ENCODE results near the gene RPN2.

The RPN2 gene

DNA sequence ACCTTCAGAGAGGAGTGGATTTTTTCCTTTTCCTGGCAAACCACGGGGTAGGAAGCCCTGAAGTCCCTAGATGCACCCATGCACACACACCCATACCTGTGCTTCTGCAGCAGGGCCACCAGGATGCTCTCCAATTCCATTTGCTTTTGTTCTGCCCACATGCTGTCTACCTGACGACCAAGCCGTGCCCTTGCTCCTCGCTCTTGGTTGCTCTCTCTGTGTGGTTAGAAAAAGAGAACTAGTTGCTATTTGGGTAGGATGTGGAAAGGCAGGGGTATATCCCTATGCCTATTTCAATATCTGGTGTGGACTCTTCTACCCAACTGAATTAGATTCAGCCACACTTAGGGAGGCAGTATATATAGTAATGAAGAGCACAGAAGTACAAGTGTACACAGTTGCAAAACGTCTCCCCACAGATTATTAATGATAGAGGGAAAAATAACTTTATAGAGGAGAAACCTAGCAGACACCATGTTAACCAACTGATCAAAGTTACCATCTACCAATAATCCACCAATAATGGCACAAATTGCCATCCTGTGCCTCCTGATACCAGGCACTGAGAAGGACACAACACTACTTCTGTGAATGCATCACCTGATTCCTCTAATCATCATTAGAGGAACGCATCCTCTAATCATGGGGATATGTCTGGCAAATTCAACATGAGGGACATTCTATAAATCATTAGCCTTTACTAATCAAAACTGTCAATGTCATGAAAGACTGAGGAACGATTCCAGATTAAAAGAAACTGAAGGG is 75.2 kb downstream of the RPN2 start:
- no peaks in the 10 kb centered on the region for H3K79me2 ChIP-seq (ENCODE audit: control insufficient read depth, insufficient read depth, low read length, unreplicated experiment)
- H3K4me1 ChIP-seq (ENCODE audit: control insufficient read depth, insufficient read depth, low read length, unreplicated experiment): no peaks in the 10 kb centered on the region
- no peaks in the 10 kb centered on the region for H3K36me3 ChIP-seq (ENCODE audit: insufficient read depth, low read length)
- H3K4me3 ChIP-seq (ENCODE audit: low read depth, low read length): no peak overlapping the region
- peaks cover 36% of the 10 kb centered on the region for H3K27me3 ChIP-seq (ENCODE audit: insufficient read depth, low read length)
- H3K27ac ChIP-seq (ENCODE audit: low read depth, low read length): no peak overlapping the region
- H2AFZ ChIP-seq (ENCODE audit: low read length, unreplicated experiment): no peak overlapping the region

DNA sequence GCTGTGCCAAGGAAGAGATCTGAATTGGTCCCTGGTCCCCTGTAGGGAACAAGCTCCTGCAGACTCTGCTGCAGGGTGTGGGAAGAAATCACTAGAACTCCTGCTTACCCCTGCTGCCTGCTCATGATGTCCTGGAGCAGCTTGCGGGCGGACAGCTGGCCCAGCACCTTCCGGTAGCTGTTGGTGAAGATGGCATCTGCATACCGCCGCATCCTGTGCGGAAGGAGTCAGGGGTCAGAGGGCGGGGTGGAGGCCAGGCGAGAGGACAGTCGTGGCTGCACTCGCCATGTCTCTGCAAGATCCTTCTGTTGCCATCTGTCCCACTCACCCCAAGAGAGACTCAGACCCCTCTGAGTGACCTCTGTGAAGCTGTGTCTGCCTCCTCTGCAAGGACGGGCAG is 77.2 kb downstream of the RPN2 start:
- Histone ChIP-seq H3K79me2 (ENCODE audit: control insufficient read depth, insufficient read depth, low read length, unreplicated experiment) (no peaks in the 10 kb centered on the region), H3K27me3 (ENCODE audit: insufficient read depth, low read length) (peaks cover 55% of the 10 kb centered on the region), H3K27ac (ENCODE audit: low read depth, low read length) (no peak overlapping the region), H3K4me3 (ENCODE audit: low read depth, low read length) (no peak overlapping the region), H2AFZ (ENCODE audit: low read length, unreplicated experiment) (no peak overlapping the region), H3K36me3 (ENCODE audit: insufficient read depth, low read length) (no peaks in the 10 kb centered on the region), H3K4me1 (ENCODE audit: control insufficient read depth, insufficient read depth, low read length, unreplicated experiment) (no peaks in the 10 kb centered on the region)

DNA sequence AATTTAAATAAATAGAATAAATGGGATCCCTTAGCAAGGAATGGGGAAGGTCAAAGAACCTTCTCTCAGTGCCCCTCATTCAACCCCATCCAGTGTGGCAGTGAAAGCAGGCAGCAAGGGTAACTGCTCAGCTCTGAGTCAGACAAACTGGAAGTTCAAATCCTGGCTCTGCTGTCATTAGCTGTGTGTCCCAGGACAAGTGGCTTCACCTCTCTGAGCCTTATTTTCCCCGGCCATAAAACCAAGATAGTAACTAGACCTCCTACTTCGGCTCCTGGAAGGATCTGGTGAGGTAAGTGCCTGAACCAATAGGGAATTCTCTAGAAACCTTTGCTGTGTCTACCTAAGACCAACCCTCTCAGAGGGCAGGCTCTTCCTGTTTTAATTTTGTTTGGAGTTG is 78.4 kb downstream of the RPN2 start:
- Histone ChIP-seq H2AFZ (ENCODE audit: low read length, unreplicated experiment) (no peak overlapping the region), H3K27me3 (ENCODE audit: insufficient read depth, low read length) (peaks cover 63% of the 10 kb centered on the region), H3K4me3 (ENCODE audit: low read depth, low read length) (no peak overlapping the region), H3K27ac (ENCODE audit: low read depth, low read length) (no peak overlapping the region), H3K36me3 (ENCODE audit: insufficient read depth, low read length) (no peaks in the 10 kb centered on the region), H3K4me1 (ENCODE audit: control insufficient read depth, insufficient read depth, low read length, unreplicated experiment) (no peaks in the 10 kb centered on the region), H3K79me2 (ENCODE audit: control insufficient read depth, insufficient read depth, low read length, unreplicated experiment) (no peaks in the 10 kb centered on the region)

DNA sequence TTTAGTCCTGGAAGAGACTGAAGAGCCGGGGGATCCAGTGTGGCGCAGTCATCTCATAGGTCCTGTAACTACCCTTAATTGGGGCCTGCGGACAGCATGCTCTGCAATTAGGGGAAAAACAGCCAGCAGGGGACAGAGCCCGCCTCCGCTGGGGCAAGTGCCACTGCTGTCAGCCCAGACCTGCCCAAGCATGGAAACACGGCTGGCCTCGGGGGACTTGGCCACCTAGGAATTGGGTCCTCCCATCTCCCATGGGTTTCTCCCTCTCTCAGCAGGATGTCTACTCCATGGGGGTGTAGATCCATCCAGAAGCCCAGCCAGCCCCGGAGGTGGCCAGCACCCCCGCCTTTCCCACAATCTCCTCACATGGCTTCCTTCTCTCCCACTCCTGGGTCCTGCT is 78.9 kb downstream of the RPN2 start:
- Histone ChIP-seq H3K27ac (ENCODE audit: low read depth, low read length) (no peak overlapping the region), H3K27me3 (ENCODE audit: insufficient read depth, low read length) (peaks cover 63% of the 10 kb centered on the region), H2AFZ (ENCODE audit: low read length, unreplicated experiment) (no peak overlapping the region)

DNA sequence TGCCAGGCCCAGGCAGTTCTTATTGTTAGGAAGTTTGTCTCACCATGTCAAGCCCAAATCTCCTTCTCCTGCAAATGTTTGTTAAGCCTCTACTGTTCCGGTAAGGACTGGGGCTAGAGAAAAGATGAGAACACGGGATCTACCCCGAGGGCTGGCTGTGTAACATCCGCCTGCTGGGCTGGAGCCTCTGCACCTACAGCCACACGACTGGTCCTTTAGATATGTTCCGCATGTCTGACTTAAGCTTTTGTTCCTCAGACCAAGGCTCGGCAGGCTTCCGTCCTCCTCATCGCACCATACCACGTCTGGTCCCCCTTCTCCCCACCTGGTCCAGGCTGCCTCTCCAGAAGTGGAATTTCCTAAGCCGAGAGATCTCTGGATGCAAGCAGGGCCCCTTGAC is 79.9 kb downstream of the RPN2 start:
- H3K4me3 ChIP-seq (ENCODE audit: low read depth, low read length): no peak overlapping the region
- H2AFZ ChIP-seq (ENCODE audit: low read length, unreplicated experiment): no peak overlapping the region
- no peaks in the 10 kb centered on the region for H3K79me2 ChIP-seq (ENCODE audit: control insufficient read depth, insufficient read depth, low read length, unreplicated experiment)
- no peaks in the 10 kb centered on the region for H3K36me3 ChIP-seq (ENCODE audit: insufficient read depth, low read length)
- no peak overlapping the region for H3K27ac ChIP-seq (ENCODE audit: low read depth, low read length)
- H3K27me3 ChIP-seq (ENCODE audit: insufficient read depth, low read length): peaks cover 62% of the 10 kb centered on the region
- H3K4me1 ChIP-seq (ENCODE audit: control insufficient read depth, insufficient read depth, low read length, unreplicated experiment): no peaks in the 10 kb centered on the region

More for the DNA sequence above, 78.9 kb downstream of the RPN2 start:
- H3K4me3 ChIP-seq (ENCODE audit: low read depth, low read length): no peak overlapping the region
- H3K4me1 ChIP-seq (ENCODE audit: control insufficient read depth, insufficient read depth, low read length, unreplicated experiment): no peaks in the 10 kb centered on the region
- no peaks in the 10 kb centered on the region for H3K36me3 ChIP-seq (ENCODE audit: insufficient read depth, low read length)
- H3K79me2 ChIP-seq (ENCODE audit: control insufficient read depth, insufficient read depth, low read length, unreplicated experiment): no peaks in the 10 kb centered on the region

DNA sequence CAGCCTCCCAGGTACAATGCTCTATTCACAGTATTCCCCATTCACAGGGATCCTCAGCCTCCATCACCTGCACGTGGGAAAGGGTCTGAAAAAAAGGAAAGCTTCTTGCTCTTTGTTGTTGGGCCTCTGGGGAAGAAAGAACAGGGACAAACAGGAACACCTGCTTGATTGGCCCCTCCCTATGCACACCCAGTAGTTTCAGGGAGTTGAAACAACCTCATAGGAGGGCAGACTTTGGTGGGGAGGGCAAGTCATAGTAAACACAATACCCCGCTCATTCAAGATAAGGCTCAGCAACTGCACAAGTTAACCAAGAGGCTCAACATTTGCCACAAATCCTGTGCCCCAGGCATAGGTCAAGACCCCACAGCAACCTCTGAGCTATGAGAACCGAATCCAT is 80.7 kb downstream of the RPN2 start:
- Histone ChIP-seq H3K27ac (ENCODE audit: low read depth, low read length) (no peak overlapping the region), H3K79me2 (ENCODE audit: control insufficient read depth, insufficient read depth, low read length, unreplicated experiment) (no peaks in the 10 kb centered on the region), H3K4me3 (ENCODE audit: low read depth, low read length) (no peak overlapping the region), H3K4me1 (ENCODE audit: control insufficient read depth, insufficient read depth, low read length, unreplicated experiment) (no peaks in the 10 kb centered on the region), H2AFZ (ENCODE audit: low read length, unreplicated experiment) (no peak overlapping the region), H3K27me3 (ENCODE audit: insufficient read depth, low read length) (peaks cover 54% of the 10 kb centered on the region), H3K36me3 (ENCODE audit: insufficient read depth, low read length) (no peaks in the 10 kb centered on the region)

DNA sequence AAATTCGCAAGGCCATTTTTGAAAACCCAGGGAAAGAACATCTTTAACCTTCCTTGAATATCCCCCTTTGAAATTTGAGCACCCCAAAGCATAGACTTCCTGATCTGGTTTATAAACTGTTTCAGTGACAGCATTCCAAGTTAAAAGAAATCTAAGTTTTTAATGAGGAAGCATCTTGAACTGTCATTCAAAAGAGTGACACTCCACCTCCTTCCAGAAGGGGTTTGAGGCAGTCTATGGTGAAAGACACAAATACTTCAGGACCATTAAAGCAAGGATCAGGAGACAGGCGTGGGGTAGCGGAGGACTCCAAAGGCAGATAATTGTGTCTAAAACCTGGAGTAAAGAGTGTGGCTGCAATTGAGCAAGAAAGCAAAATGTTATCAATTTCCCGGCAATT is 81.8 kb downstream of the RPN2 start:
- H3K27ac ChIP-seq (ENCODE audit: low read depth, low read length): no peak overlapping the region
- no peak overlapping the region for H3K4me3 ChIP-seq (ENCODE audit: low read depth, low read length)
- no peaks in the 10 kb centered on the region for H3K4me1 ChIP-seq (ENCODE audit: control insufficient read depth, insufficient read depth, low read length, unreplicated experiment)
- H2AFZ ChIP-seq (ENCODE audit: low read length, unreplicated experiment): no peak overlapping the region
- H3K79me2 ChIP-seq (ENCODE audit: control insufficient read depth, insufficient read depth, low read length, unreplicated experiment): no peaks in the 10 kb centered on the region
- H3K27me3 ChIP-seq (ENCODE audit: insufficient read depth, low read length): peaks cover 50% of the 10 kb centered on the region
- no peaks in the 10 kb centered on the region for H3K36me3 ChIP-seq (ENCODE audit: insufficient read depth, low read length)

DNA sequence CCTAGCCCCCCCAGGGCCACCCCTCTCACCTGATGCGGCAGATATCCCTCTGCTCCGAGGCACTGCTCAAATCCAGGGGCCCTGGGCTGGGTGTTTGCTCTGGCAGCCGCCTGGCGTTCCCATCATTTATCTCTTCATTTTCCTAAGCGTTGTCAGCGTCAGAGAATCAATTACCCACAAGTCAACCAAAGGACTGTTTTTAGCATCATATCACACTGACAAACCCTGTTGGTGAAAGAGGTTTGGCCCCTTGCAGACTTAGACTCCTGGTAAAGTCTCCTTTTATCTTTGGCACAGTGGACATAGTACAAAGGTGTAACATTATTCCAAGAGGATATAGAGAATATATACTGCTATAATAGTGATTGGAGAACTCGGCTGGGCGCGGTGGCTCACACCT is 82.6 kb downstream of the RPN2 start, which contains the start of gene GHRH:
Gene GHRH (minus strand): TSS at position 101 of the 400 bp plus-strand sequence. CDS start 4,925 bp downstream, outside the sequence.
- no peak within 1 kb of the TSS for H3K27ac ChIP-seq (ENCODE audit: low read depth, low read length)
- H3K36me3 ChIP-seq (ENCODE audit: insufficient read depth, low read length): no peaks in the 10 kb centered on the region
- no peaks in the 10 kb centered on the region for H3K79me2 ChIP-seq (ENCODE audit: control insufficient read depth, insufficient read depth, low read length, unreplicated experiment)
- peaks cover 42% of the 10 kb centered on the region for H3K27me3 ChIP-seq (ENCODE audit: insufficient read depth, low read length)
- no peaks in the 10 kb centered on the region for H3K4me1 ChIP-seq (ENCODE audit: control insufficient read depth, insufficient read depth, low read length, unreplicated experiment)
- no peak within 1 kb of the TSS for H3K4me3 ChIP-seq (ENCODE audit: low read depth, low read length)
- no peak within 1 kb of the TSS for H2AFZ ChIP-seq (ENCODE audit: low read length, unreplicated experiment)

DNA sequence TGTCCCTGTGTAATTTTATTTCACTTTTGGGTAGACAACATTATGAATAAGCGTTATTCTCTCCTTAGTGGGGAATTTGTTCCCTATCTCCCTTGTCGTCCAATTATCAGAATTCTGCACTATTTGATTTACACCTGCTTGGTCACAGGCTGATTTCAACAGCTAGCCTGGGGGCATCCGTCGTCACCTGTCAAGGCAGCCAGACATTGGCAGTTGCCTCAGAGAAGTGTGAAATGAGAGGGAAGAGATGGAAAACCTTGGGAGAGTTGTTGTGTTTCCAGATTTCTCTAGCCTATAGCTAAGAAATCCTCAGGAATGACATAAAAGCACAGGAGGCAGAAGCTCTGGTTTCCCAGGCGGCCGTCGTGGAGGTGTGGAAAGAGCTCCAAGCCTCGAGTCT is 83.4 kb downstream of the RPN2 start:
- H3K4me3 ChIP-seq (ENCODE audit: low read depth, low read length): no peak overlapping the region
- no peak overlapping the region for H3K27ac ChIP-seq (ENCODE audit: low read depth, low read length)
- H3K36me3 ChIP-seq (ENCODE audit: insufficient read depth, low read length): no peaks in the 10 kb centered on the region
- peaks cover 39% of the 10 kb centered on the region for H3K27me3 ChIP-seq (ENCODE audit: insufficient read depth, low read length)
- H3K79me2 ChIP-seq (ENCODE audit: control insufficient read depth, insufficient read depth, low read length, unreplicated experiment): no peaks in the 10 kb centered on the region
- H3K4me1 ChIP-seq (ENCODE audit: control insufficient read depth, insufficient read depth, low read length, unreplicated experiment): no peaks in the 10 kb centered on the region
- no peak overlapping the region for H2AFZ ChIP-seq (ENCODE audit: low read length, unreplicated experiment)

DNA sequence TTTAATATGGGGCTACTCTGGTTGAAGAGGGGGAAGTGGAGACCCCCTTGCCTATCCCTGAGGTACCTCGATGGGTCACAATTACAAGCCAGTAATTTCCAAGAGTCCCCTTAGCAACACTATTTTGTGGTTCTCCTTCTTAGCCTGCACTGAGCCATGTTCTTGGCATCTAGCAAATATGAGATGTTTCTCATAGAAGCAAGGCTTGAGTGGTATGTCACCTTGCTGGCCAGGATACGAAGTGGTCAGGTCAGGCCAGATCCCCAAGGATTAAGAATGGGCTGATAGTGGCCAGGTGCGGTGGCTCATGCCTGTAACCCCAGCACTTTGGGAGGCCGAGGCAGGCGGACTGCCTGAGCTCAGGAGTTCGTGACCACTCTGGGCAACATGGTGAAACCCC is 84.6 kb downstream of the RPN2 start:
- no peak overlapping the region for H3K27ac ChIP-seq (ENCODE audit: low read depth, low read length)
- H3K4me3 ChIP-seq (ENCODE audit: low read depth, low read length): no peak overlapping the region
- H3K4me1 ChIP-seq (ENCODE audit: control insufficient read depth, insufficient read depth, low read length, unreplicated experiment): no peaks in the 10 kb centered on the region
- peaks cover 32% of the 10 kb centered on the region for H3K27me3 ChIP-seq (ENCODE audit: insufficient read depth, low read length)
- no peak overlapping the region for H2AFZ ChIP-seq (ENCODE audit: low read length, unreplicated experiment)
- H3K36me3 ChIP-seq (ENCODE audit: insufficient read depth, low read length): no peaks in the 10 kb centered on the region
- H3K79me2 ChIP-seq (ENCODE audit: control insufficient read depth, insufficient read depth, low read length, unreplicated experiment): no peaks in the 10 kb centered on the region

DNA sequence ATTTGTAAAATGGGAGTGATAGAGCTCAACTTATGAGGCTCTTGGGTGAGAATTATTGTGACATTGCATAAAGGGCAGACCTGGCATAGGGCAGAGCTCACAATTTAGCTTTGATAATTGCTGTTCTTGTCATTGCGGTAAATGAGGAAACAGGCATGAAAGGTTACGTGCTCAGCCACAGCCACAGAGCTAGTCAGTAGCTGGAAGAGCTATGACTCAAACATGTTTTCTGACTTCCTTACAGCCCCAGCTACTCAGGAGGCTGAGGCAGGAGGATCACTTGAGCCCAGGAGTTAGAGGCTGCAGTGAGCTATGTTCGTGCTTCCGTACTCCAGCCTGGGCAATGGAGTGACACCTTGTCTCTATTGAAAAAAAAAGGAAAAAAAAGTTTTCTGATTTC is 86.0 kb downstream of the RPN2 start:
- Histone ChIP-seq H3K4me1 (ENCODE audit: control insufficient read depth, insufficient read depth, low read length, unreplicated experiment) (no peaks in the 10 kb centered on the region), H3K27ac (ENCODE audit: low read depth, low read length) (no peak overlapping the region), H2AFZ (ENCODE audit: low read length, unreplicated experiment) (no peak overlapping the region), H3K27me3 (ENCODE audit: insufficient read depth, low read length) (peaks cover 19% of the 10 kb centered on the region), H3K36me3 (ENCODE audit: insufficient read depth, low read length) (no peaks in the 10 kb centered on the region), H3K4me3 (ENCODE audit: low read depth, low read length) (no peak overlapping the region), H3K79me2 (ENCODE audit: control insufficient read depth, insufficient read depth, low read length, unreplicated experiment) (no peaks in the 10 kb centered on the region)
